OCI-LY1 (cell line): ENCODE measurements around the gene ZNF239.

Source experiments
- CTCF ChIP-seq: fragments of 200-600 bp; sonication (generic), shearing (Covaris generic); IDR thresholded peaks from 2 replicates; pipeline ENCODE4 v1.5.1; 2017; ENCODE audit warnings: mild to moderate bottlenecking, antibody characterized with exemption, low read length, moderate library complexity, mixed read lengths
- EZH2 ChIP-seq: fragments of 200-600 bp; sonication (generic), shearing (Covaris generic); IDR thresholded peaks from 2 replicates; pipeline ENCODE4 v1.8.0; 2017; ENCODE audit warnings: borderline replicate concordance, mixed run types, mild to moderate bottlenecking, antibody characterized with exemption, low read length, moderate library complexity, mixed read lengths

GRCh38 chr10:43585046-43585445 lies 10.6 kb upstream of the ZNF239 start:
- TF ChIP-seq CTCF: no peak
- TF ChIP-seq EZH2: no peak
